ENCODE data around the gene SRC. TPM values are rescaled to one million over a fixed set of nuclear protein-coding genes. Genes with fewer than 3 reads are reported as not detected.

Gene SRC
- total and polyA plus RNA-seq, 2 experiments from 2014 or later, result 8.0 to 25.9 TPM

DNA sequence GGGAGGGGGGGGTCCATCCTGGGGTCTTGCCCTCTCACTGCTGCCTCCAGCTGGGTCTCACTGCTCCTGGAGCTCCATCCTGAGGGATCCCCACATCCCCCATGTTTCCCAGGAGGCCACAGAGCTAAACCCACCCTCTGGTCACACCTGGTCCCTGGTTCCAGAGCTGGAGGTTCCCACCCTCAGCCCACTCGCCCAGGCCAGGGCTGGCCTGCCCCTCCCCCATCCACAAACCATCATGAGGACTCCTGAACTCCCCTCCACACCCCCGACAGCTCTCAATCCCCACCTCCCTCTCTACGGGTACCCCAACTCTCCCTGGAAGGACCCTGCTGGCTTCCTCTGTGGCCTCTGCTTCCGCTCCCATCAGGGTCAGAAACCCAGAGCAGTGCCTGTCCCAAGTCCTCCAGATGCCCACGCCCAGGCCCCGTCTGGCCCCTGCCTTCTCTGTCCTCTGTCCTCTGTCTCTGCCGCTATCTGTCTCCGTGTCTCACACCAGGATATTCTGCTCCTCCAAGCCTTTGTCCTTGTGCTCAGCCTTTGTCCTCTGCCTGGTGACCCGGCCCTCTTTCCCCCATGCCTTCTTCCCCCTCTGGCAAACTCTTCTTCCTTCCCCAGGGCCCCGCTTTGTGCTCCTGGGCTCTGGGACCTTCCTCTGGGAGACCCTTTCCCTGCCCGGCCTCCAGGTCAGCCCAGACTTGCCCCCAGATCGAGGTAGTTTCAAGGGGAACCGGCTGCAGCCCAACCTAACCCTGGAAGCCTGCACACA, 74.0 kb downstream of the SRC start (continued):
- TF ChIP-seq REST (IDR thresholded peaks at IDR 0.05; ENCODE audit: unreplicated experiment) (no peak), EZH2phosphoT487 (IDR thresholded peaks at IDR 0.05; ENCODE audit: unreplicated experiment) (no peak), EZH2 (IDR thresholded peaks at IDR 0.05; ENCODE audit: low read depth, unreplicated experiment) (no peak)

- Mint-ChIP-seq H3K27me3 (ENCODE audit: insufficient read depth, low read depth, poor library complexity) (peaks cover 17% of the 10 kb centered on the region), H3K36me3 (ENCODE audit: low read depth) (no peaks in the 10 kb centered on the region; the same call in 2 of the 3 replicates), H3K9me3 (no peaks in the 10 kb centered on the region), H3K27ac (no peak overlapping the region), H3K4me3 (no peak overlapping the region), H3K4me1 (peaks cover 43% of the 10 kb centered on the region)
- H2AFZ ChIP-seq, result no peak overlapping the region
- H3K4me3 ChIP-seq, result no peak overlapping the region
- no peaks in the 10 kb centered on the region for H3K79me2 ChIP-seq (replicated peaks; ENCODE audit: insufficient read depth)
- no peak overlapping the region for H3K27ac ChIP-seq (ENCODE audit: low read depth)
- no peaks in the 10 kb centered on the region for H4K20me1 ChIP-seq (replicated peaks; ENCODE audit: insufficient read depth)
- DNase-seq (ENCODE audit: low spot score), result no peak
- H3K4me2 ChIP-seq, result no peak overlapping the region
- no peaks in the 10 kb centered on the region for H3K27me3 ChIP-seq (ENCODE audit: insufficient read depth)
- H3F3A ChIP-seq (replicated peaks; ENCODE audit: low read depth), result no peaks in the 10 kb centered on the region; the same call in 1 of the 2 replicates
- H3K4me1 ChIP-seq (ENCODE audit: insufficient read depth), result peaks cover 15% of the 10 kb centered on the region
- no peaks in the 10 kb centered on the region for H3K9me2 ChIP-seq (ENCODE audit: insufficient read depth)
- no peaks in the 10 kb centered on the region for H3K36me3 ChIP-seq (ENCODE audit: insufficient read depth)
- no peak for ATAC-seq
- no peak for TF ChIP-seq EZH2phosphoT487 (IDR thresholded peaks at IDR 0.05; ENCODE audit: unreplicated experiment)
- TF ChIP-seq POLR2AphosphoS5 (IDR thresholded peaks at IDR 0.05; ENCODE audit: low read depth), result no peak
- TF ChIP-seq ZNF331 (CRISPR knock-in tag; IDR thresholded peaks at IDR 0.05; ENCODE audit: low read depth), result no peak
- no peak for TF ChIP-seq JUNB (IDR thresholded peaks at IDR 0.05; ENCODE audit: unreplicated experiment)
- no peak for TF ChIP-seq ZNF462 (CRISPR knock-in tag; IDR thresholded peaks at IDR 0.05)
- TF ChIP-seq, protein P1, sequence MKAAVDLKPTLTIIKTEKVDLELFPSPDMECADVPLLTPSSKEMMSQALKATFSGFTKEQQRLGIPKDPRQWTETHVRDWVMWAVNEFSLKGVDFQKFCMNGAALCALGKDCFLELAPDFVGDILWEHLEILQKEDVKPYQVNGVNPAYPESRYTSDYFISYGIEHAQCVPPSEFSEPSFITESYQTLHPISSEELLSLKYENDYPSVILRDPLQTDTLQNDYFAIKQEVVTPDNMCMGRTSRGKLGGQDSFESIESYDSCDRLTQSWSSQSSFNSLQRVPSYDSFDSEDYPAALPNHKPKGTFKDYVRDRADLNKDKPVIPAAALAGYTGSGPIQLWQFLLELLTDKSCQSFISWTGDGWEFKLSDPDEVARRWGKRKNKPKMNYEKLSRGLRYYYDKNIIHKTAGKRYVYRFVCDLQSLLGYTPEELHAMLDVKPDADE (IDR thresholded peaks at IDR 0.05), result no peak
- no peak for TF ChIP-seq ZNF114 (CRISPR knock-in tag; IDR thresholded peaks at IDR 0.05)
- TF ChIP-seq REST (IDR thresholded peaks at IDR 0.05; ENCODE audit: unreplicated experiment), result no peak
These were observed 74.7 kb downstream of the SRC start for GRCh38 chr20:37420610-37421009.
